Measurements from ENCODE around the gene HTR3A.

HTR3A gene

DNA sequence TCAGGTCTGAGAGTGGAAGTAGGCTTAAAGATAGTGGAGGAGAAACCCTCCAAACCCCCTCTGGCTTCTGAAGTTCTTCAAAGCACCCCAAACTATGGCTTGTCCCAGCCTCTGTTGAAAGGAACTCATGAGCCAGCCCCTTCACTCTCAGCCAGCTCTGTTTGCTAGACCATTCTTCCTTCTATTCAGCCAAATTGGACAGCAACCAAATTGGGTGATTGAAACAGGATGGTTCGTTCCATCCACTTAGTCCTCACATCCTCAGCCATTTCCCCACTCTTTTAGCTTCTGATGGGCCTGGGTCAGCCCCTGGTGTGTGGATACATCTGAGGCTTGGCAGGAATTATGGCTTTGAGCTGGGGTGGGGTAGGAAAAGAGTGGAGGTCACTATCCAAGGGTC lies 4.5 kb downstream of the HTR3A start:
- no peaks in the 10 kb centered on the region for H3K27me3 ChIP-seq (ENCODE audit: insufficient read depth, low read depth)
- H3K79me2 ChIP-seq (ENCODE audit: insufficient read depth, low read depth) = no peaks in the 10 kb centered on the region
- no peaks in the 10 kb centered on the region for H4K20me1 ChIP-seq (ENCODE audit: insufficient read depth)
- H3K4me2 ChIP-seq = no peak overlapping the region
- TF ChIP-seq, protein P1, sequence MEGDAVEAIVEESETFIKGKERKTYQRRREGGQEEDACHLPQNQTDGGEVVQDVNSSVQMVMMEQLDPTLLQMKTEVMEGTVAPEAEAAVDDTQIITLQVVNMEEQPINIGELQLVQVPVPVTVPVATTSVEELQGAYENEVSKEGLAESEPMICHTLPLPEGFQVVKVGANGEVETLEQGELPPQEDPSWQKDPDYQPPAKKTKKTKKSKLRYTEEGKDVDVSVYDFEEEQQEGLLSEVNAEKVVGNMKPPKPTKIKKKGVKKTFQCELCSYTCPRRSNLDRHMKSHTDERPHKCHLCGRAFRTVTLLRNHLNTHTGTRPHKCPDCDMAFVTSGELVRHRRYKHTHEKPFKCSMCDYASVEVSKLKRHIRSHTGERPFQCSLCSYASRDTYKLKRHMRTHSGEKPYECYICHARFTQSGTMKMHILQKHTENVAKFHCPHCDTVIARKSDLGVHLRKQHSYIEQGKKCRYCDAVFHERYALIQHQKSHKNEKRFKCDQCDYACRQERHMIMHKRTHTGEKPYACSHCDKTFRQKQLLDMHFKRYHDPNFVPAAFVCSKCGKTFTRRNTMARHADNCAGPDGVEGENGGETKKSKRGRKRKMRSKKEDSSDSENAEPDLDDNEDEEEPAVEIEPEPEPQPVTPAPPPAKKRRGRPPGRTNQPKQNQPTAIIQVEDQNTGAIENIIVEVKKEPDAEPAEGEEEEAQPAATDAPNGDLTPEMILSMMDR (conservative IDR thresholded peaks at IDR 0.05; ENCODE audit: low read depth, low read length) = no peak
- no peaks in the 10 kb centered on the region for H3K36me3 ChIP-seq (ENCODE audit: insufficient read depth)
- no peak overlapping the region for H3K27ac ChIP-seq
- no peak overlapping the region for H2AFZ ChIP-seq (ENCODE audit: low read depth)
- no peaks in the 10 kb centered on the region for H3K4me1 ChIP-seq (ENCODE audit: low read depth, poor library complexity, severe bottlenecking)
- H3K4me3 ChIP-seq (IDR thresholded peaks at IDR 0.05; ENCODE audit: insufficient read depth, low read depth, low read length) = no peak overlapping the region
- no peak overlapping the region for H3K9ac ChIP-seq

DNA sequence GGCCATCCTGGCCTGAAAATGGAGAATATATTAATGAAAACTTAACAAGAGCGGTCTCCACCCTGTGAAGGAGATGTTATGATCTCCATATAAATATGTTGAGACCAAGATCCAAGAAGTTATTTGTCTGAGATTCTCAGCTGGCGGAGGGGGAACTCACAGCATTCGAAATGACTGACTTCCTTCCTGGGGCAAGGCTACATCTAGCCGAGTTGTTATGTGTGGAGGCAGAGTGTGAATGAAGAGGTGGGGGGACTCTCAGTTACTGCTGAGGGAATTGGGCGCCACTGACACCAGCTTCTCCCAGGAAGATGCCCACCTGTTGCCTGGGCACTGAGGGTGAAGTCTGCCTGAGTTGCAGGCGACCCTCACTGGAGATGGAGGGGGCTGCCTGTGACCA lies 5.9 kb downstream of the HTR3A start:
- H3K36me3 ChIP-seq (ENCODE audit: insufficient read depth) = no peaks in the 10 kb centered on the region
- no peaks in the 10 kb centered on the region for H3K27me3 ChIP-seq (ENCODE audit: insufficient read depth, low read depth)

DNA sequence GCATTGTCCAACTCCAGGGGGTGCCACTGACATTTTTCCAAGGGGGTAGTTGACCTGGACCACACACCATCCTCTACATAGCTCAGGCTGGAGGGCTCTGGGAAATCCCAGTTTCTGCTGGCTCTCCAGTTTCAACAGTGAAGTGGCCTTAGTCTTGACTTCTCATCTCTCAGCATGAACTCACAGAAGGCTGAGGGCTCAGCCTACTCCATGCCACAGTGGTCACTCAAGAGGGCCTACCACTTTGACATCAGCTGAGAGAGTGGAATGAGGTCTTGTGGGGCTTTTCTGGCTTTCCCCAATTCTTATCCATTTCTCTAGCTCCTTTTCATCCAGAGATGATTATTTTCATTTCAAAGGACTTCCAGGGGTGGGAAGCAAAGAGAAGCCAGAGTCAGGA lies 7.4 kb downstream of the HTR3A start:
- no peak overlapping the region for H3K27ac ChIP-seq
- H3K36me3 ChIP-seq (ENCODE audit: insufficient read depth) = no peaks in the 10 kb centered on the region
- TF ChIP-seq, protein P1 (conservative IDR thresholded peaks at IDR 0.05; ENCODE audit: low read depth, low read length) = no peak
- H3K9ac ChIP-seq = no peak overlapping the region
- H3K4me2 ChIP-seq = no peak overlapping the region
- no peaks in the 10 kb centered on the region for H3K4me1 ChIP-seq (ENCODE audit: low read depth, poor library complexity, severe bottlenecking)
- H2AFZ ChIP-seq (ENCODE audit: low read depth) = no peak overlapping the region
- no peaks in the 10 kb centered on the region for H3K79me2 ChIP-seq (ENCODE audit: insufficient read depth, low read depth)
- H4K20me1 ChIP-seq (ENCODE audit: insufficient read depth) = no peaks in the 10 kb centered on the region
- H3K27me3 ChIP-seq (ENCODE audit: insufficient read depth, low read depth) = no peaks in the 10 kb centered on the region
- no peak overlapping the region for H3K4me3 ChIP-seq (IDR thresholded peaks at IDR 0.05; ENCODE audit: insufficient read depth, low read depth, low read length)

More for the DNA sequence above, 5.9 kb downstream of the HTR3A start:
- TF ChIP-seq, protein P1 (conservative IDR thresholded peaks at IDR 0.05; ENCODE audit: low read depth, low read length) = no peak
- Histone ChIP-seq H4K20me1 (ENCODE audit: insufficient read depth) (no peaks in the 10 kb centered on the region), H3K79me2 (ENCODE audit: insufficient read depth, low read depth) (no peaks in the 10 kb centered on the region), H3K4me1 (ENCODE audit: low read depth, poor library complexity, severe bottlenecking) (no peaks in the 10 kb centered on the region), H2AFZ (ENCODE audit: low read depth) (no peak overlapping the region), H3K9ac (no peak overlapping the region), H3K4me2 (no peak overlapping the region), H3K4me3 (IDR thresholded peaks at IDR 0.05; ENCODE audit: insufficient read depth, low read depth, low read length) (no peak overlapping the region), H3K27ac (no peak overlapping the region)

DNA sequence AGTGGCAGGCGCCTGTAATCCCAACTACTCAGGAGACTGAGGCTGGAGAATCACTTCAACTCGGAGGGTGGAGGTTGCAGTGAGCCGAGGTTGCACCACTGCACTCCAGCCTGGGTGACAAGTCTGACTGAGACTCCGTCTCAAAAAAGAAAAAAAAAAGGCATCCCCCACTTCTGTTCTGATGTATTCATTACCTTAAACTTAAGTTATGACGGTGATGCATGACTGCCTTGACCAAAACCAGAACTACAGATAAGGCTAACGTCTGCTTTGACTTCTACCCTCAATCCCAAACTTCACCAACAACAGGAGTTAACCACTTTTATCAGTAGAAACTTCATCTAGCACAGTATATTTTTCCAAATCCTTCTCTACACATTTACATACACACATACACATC lies 9.9 kb downstream of the HTR3A start:
- Histone ChIP-seq H3K36me3 (ENCODE audit: insufficient read depth) (no peaks in the 10 kb centered on the region), H3K9ac (no peak overlapping the region), H3K79me2 (ENCODE audit: insufficient read depth, low read depth) (no peaks in the 10 kb centered on the region), H3K4me2 (no peak overlapping the region), H4K20me1 (ENCODE audit: insufficient read depth) (no peaks in the 10 kb centered on the region), H3K27me3 (ENCODE audit: insufficient read depth, low read depth) (no peaks in the 10 kb centered on the region), H3K4me1 (ENCODE audit: low read depth, poor library complexity, severe bottlenecking) (no peaks in the 10 kb centered on the region), H3K4me3 (IDR thresholded peaks at IDR 0.05; ENCODE audit: insufficient read depth, low read depth, low read length) (no peak overlapping the region), H3K27ac (no peak overlapping the region), H2AFZ (ENCODE audit: low read depth) (no peak overlapping the region)
- TF ChIP-seq, protein P1 (conservative IDR thresholded peaks at IDR 0.05; ENCODE audit: low read depth, low read length) = no peak

All from KMS-11 (cell line).